Measurements from ENCODE around the gene PGAM1.
"Not testable (repeated sequence)": the region's sequence is repeated elsewhere in the genome, so short reads cannot be mapped to it uniquely, and the experiment has no call there.

PGAM1 gene

GRCh38 chr10:97407211-97407951 lies 18.6 kb upstream of the PGAM1 start:
- DNase-seq (ENCODE audit: low read depth in 2 of 2, low spot score in 1 of 2): peak in 1 of 2 donors; percentile 46

DNA sequence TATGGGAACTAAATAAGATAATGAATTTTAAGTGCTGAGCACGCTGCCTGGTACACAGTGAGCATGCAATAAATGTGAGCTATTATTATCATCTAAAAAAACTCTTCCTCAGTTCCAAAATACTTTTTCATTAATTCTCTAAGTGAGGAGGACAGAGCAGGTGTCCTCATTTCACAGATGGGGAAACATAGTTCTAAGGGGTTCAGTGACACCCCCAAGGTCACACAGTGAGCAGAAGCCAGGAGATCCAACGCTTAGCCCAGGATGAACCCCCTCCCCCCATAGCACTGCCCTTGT lies 18.1 kb upstream of the PGAM1 start:
- no peak for DNase-seq (ENCODE audit: low read depth in 2 of 2, low spot score in 1 of 2)

GRCh38 chr10:97408496-97408992 lies 17.4 kb upstream of the PGAM1 start:
- DNase-seq (ENCODE audit: low read depth in 2 of 2, low spot score in 1 of 2): no peak

GRCh38 chr10:97411406-97411805 lies 14.6 kb upstream of the PGAM1 start:
- no peak for DNase-seq (ENCODE audit: low read depth in 2 of 2, low spot score in 1 of 2)

DNA sequence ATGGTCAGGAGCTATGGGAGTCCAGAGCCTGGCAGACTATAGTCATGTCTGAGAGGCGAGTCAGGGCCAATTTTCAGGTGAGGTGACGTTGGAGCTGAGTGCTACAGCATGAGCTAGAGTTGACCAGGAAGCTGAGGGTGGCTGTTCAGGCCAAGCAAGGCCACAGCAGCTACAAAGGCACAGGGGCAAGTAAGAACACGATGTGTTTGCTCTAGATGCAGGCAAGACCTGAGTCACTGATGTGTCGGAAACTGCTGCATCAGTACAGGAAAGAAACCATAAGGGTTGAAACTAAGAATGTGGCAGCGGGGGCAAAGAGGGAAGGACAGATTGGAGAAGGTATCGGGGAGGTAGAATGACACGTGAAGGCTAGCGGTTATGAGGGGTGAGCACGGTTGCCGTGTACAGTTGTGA lies 13.1 kb upstream of the PGAM1 start:
- DNase-seq (ENCODE audit: low read depth in 2 of 2, low spot score in 1 of 2): no peak

DNA sequence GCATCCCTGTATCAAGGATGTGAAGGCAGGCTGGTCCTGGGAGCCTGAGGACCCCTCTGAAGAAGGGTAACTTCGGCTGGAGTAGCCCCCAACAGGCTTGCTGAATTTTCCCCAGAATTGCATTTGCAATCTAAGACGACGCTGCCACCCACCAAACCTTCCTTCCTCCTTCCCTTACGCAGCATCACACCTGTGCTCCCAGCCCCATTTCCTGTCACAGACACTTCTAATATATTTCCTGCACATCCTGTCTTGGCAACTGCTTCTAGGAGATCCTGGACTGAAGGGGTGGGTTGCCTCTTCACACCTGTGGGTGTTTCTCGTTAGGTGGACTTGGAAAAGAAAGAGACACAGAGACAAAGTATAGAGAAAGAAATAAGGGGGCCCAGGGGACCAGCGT lies 9.4 kb upstream of the PGAM1 start:
- DNase-seq (ENCODE audit: low read depth in 2 of 2, low spot score in 1 of 2): no peak

GRCh38 chr10:97423757-97424098 lies 2.3 kb upstream of the PGAM1 start:
- not testable (repeated sequence) for DNase-seq (ENCODE audit: low read depth in 2 of 2, low spot score in 1 of 2)

GRCh38 chr10:97426776-97427570 lies 982 bp downstream of the PGAM1 start:
- DNase-seq (ENCODE audit: low read depth in 2 of 2, low spot score in 1 of 2): no peak

- DNase-seq (ENCODE audit: low read depth in 2 of 2, low spot score in 1 of 2): no peak
These were observed 1.7 kb downstream of the PGAM1 start for GRCh38 chr10:97427571-97428179.

DNA sequence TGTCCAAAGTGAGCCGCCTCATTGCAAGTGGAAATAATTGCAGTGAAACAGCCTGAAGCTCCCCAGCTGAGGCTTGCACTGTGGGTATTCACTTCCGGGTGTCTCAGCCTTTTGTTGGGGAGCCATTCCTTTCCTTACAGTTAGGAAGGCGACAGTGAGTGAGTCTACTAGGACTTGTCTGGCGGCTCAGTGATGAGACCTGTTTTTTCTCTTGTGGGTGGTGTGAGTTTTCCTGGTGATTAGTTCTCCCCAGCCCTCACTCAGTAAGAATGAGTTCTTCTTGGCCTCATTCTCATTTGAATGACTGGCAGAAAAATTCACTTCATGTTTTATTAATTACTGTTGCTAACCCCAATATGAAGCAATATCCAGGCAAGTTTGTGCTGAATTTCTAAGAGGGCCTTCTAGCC lies 2.6 kb downstream of the PGAM1 start:
- no peak for DNase-seq (ENCODE audit: low read depth in 2 of 2, low spot score in 1 of 2)

- DNase-seq (ENCODE audit: low read depth in 2 of 2, low spot score in 1 of 2): no peak
These were observed 8.1 kb downstream of the PGAM1 start for GRCh38 chr10:97434055-97434454.

DNA sequence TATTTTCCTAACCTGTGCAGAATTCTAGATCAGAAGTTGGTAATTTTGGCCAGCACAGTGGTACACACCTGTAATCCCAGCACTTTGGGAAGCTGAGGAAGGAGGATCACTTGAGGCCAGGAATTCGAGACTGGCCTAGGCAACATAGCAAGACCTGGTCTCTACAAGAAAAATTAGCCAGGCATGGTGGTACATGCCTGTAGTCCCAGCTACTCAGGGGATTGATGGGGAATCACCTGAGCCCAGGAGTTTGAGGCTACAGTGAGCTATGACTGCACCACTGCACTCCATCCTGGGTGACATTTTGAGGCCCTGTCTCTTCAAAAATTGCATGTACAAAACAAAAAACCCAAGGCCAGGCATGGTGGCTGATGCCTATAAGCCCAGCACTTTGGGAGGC lies 8.6 kb downstream of the PGAM1 start:
- DNase-seq (ENCODE audit: low read depth in 2 of 2, low spot score in 1 of 2): no peak

DNA sequence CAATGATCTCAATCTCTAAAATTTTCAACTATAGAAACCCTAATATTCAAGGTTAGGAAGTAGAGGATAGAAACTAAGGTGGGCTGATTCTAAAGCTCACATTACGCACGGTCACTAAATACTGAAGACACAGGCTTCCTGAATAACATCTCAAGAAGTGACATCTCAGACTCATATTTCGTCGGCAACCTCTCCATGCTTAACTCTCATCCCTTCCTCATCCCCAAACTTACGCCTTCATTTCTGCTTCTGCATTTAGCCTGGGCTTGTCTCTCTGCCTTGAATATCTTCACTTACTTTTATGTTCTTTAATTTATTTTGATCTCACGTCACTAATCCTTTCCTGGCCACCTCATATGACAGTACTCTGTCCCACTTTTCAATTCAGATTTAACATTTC lies 9.2 kb downstream of the PGAM1 start:
- no peak for DNase-seq (ENCODE audit: low read depth in 2 of 2, low spot score in 1 of 2)

DNA sequence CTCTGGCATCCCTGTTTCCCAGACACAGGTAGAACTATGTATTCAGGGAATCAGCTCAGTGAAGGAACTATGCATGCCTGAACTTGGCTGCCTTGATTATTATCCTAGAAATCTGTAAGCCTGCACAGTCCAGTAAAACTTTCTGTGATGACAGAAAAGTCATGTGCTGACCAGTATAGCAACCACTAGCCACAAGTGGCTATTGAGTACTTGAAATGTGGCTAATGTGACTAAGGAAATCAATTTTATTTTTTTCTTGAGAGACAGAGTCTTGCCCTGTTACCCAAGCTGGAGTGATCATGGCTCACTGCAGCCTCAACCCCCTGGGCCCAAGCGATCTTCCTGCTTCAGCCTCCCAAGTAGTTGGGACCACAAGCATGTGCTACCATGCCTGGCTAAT lies 16.3 kb downstream of the PGAM1 start:
- no peak for DNase-seq (ENCODE audit: low read depth in 2 of 2, low spot score in 1 of 2)

DNA sequence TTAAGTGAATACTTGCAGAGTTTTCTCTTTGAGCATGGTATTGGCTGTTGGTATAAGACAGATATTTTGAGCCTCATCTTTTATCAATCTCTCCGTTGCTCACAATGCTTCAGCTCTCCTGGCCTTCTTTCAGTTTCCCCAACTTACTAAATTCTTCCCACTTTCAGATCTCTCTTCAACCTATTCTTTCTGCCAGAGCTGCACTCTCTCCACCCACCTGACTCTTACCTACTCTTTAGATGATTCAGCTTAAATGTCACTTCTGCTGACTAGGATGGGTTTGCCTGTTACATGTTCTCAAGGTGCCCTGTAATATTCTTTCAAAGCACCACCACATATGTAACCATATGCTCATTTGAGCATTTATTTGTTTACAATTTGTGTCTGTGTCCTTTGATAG lies 18.2 kb downstream of the PGAM1 start:
- no peak for DNase-seq (ENCODE audit: low read depth in 2 of 2, low spot score in 1 of 2)

- no peak for DNase-seq (ENCODE audit: low read depth in 2 of 2, low spot score in 1 of 2)
These were observed 19.3 kb downstream of the PGAM1 start for GRCh38 chr10:97445357-97445721.

GRCh38 chr10:97445722-97446639 lies 20.0 kb downstream of the PGAM1 start, which contains the start of the genes EXOSC1 and ZDHHC16:
EXOSC1 (minus strand) TSS chr10:97446006; CDS start chr10:97445985, 21 bp downstream.
ZDHHC16 (plus strand) TSS chr10:97446175; CDS start chr10:97451676, 5,501 bp downstream.
- peak; percentile 75 to 84 for DNase-seq (ENCODE audit: low read depth in 2 of 2, low spot score in 1 of 2)

- no peak for DNase-seq (ENCODE audit: low read depth in 2 of 2, low spot score in 1 of 2)
These were observed 24.8 kb downstream of the PGAM1 start for GRCh38 chr10:97450828-97451227.

GRCh38 chr10:97451605-97452004 lies 25.6 kb downstream of the PGAM1 start:
- DNase-seq (ENCODE audit: low read depth in 2 of 2, low spot score in 1 of 2): no peak

- DNase-seq (ENCODE audit: low read depth in 2 of 2, low spot score in 1 of 2): no peak
These were observed 26.4 kb downstream of the PGAM1 start for GRCh38 chr10:97452352-97452751.

All from stimulated activated CD8-positive, alpha-beta memory T cell treated with anti-CD3 and anti-CD28 coated beads, Interleukin-4, amount 100 ng/mL, for 4 hours (primary cell).